Right atrium auricular region (tissue), 2 donors: ENCODE data around the gene ZNF276. TPM values are rescaled to one million over a fixed set of nuclear protein-coding genes. Genes with fewer than 3 reads are reported as not detected.
"Not testable (repeated sequence)": the region's sequence is repeated elsewhere in the genome, so short reads cannot be mapped to it uniquely, and the experiment has no call there.

Experiments
- DNase-seq: peaks from one replicate; pipeline ENCODE4 v3.0.0-alpha.2; 2019; ENCODE audit warnings: low spot score
- H3K27ac ChIP-seq, 2 donors: fragments of 200-600 bp; sonication (generic); 1 replicate in 1 of 2; 2 replicates in 1 of 2; pipeline ENCODE4 v1.5.1; 2016 to 2019
- H3K27me3 ChIP-seq, 2 donors: fragments of 200-600 bp; sonication (generic); one replicate each; pipeline versions ENCODE4 v1.5.1 to v1.6.0; 2017 to 2019
- H3K36me3 ChIP-seq: fragments of 200-600 bp; sonication (generic); one replicate; pipeline ENCODE4 v1.5.1; 2016
- H3K4me1 ChIP-seq, 2 donors: fragments of 200-600 bp; sonication (generic); one replicate each; pipeline versions ENCODE4 v1.5.1 to v1.6.0; 2017 to 2019
- H3K4me3 ChIP-seq, 2 donors: fragments of 200-600 bp; sonication (generic); 1 replicate in 1 of 2; 2 replicates in 1 of 2; pipeline ENCODE4 v1.5.1; 2017 to 2019; ENCODE audit warnings: mild to moderate bottlenecking in 1 of 2, moderate library complexity in 1 of 2
- H3K9me3 ChIP-seq, 2 donors: fragments of 200-600 bp; sonication (generic); one replicate each; pipeline ENCODE4 v1.5.1; 2019
- total RNA-seq, 2 donors: library from RNA; depleted of rRNA; stranded (reverse); fragments of >200 nt; gene quantifications; one replicate each; pipeline ENCODE4 v1.1.0, GENCODE V29; 2016
- TF ChIP-seq, protein P1 (sequence below), 2 donors: fragments of 200-600 bp; sonication (generic); IDR thresholded peaks; one replicate each; pipeline ENCODE4 v1.5.1; 2019; ENCODE audit warnings: antibody characterized with exemption in 2 of 2

Gene ZNF276
- total RNA-seq, 2 donors from 2014 or later: 10.0 to 11.1 TPM

DNA sequence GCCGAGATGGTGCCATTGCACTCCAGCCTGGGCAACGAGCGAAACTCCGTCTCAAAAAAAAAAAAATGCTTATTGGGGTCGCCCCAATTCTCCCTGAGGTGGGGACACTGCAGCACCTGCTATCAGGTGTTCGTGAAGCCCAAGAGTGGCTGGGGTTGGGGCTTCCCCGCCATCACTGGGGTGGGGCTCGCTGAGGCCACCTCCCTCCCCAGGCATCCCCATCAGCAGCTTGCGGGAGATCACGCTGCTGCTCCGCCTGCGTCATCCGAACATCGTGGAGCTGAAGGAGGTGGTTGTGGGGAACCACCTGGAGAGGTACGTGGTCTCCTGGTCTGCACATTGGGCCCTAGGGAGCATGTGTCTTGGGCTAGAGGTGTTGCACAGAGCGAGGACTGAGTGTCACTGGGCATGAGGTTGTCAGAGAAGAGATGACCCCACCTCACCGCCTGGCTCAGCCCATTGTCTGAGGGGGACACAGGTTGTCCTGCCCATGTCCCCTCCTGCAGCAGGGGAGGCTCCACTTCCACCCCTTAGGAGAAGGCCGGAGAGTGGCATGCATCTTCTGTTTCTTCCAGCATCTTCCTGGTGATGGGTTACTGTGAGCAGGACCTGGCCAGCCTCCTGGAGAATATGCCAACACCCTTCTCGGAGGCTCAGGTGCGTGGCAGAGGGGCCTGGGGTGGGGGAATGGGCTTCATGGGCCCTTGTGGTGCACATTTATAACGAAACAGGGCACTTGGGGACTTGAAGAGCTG, 29.9 kb upstream of the ZNF276 start:
- no peak overlapping the region for H3K4me3 ChIP-seq
- no peak for DNase-seq
- TF ChIP-seq, protein P1, sequence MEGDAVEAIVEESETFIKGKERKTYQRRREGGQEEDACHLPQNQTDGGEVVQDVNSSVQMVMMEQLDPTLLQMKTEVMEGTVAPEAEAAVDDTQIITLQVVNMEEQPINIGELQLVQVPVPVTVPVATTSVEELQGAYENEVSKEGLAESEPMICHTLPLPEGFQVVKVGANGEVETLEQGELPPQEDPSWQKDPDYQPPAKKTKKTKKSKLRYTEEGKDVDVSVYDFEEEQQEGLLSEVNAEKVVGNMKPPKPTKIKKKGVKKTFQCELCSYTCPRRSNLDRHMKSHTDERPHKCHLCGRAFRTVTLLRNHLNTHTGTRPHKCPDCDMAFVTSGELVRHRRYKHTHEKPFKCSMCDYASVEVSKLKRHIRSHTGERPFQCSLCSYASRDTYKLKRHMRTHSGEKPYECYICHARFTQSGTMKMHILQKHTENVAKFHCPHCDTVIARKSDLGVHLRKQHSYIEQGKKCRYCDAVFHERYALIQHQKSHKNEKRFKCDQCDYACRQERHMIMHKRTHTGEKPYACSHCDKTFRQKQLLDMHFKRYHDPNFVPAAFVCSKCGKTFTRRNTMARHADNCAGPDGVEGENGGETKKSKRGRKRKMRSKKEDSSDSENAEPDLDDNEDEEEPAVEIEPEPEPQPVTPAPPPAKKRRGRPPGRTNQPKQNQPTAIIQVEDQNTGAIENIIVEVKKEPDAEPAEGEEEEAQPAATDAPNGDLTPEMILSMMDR (IDR thresholded peaks at IDR 0.05): no peak
- H3K9me3 ChIP-seq: no peaks in the 10 kb centered on the region
- peaks cover 0 to 8% of the 10 kb centered on the region in 2 donors for H3K4me1 ChIP-seq
- H3K27me3 ChIP-seq: no peaks in the 10 kb centered on the region
- H3K36me3 ChIP-seq: peaks cover 23% of the 10 kb centered on the region
- H3K27ac ChIP-seq: no peak overlapping the region

DNA sequence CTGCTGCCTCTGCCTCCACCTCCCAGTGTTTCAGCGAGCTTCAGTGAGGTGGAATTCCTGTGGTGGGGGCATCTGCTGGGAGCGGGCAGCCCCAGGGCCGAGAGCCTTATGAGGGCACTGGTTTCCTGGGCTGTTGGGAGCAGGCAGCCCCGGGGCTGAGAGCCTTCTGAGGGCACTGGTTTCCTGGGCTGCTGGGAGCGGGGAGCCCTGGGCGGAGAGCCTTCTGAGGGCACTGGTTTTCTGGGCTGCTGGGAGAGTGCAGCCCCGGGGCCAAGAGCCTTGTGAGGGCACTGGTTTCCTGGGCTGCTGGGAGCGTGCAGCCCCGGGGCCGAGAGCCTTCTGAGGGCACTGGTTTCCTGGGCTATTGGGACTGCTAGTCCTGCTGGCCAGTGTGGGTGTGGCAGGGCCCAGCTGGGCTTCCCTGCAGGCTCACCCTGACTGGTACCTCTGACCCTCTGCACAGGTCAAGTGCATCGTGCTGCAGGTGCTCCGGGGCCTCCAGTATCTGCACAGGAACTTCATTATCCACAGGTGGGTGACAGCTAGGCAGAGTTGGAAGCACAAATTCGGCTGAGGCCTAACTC, 29.3 kb upstream of the ZNF276 start:
- DNase-seq: no peak
- Histone ChIP-seq H3K36me3 (peaks cover 23% of the 10 kb centered on the region), H3K27ac (no peak overlapping the region), H3K4me3 (no peak overlapping the region), H3K9me3 (no peaks in the 10 kb centered on the region), H3K27me3 (no peaks in the 10 kb centered on the region), H3K4me1 (peaks cover 0 to 8% of the 10 kb centered on the region in 2 donors)
- TF ChIP-seq, protein P1 (IDR thresholded peaks at IDR 0.05): no peak

DNA sequence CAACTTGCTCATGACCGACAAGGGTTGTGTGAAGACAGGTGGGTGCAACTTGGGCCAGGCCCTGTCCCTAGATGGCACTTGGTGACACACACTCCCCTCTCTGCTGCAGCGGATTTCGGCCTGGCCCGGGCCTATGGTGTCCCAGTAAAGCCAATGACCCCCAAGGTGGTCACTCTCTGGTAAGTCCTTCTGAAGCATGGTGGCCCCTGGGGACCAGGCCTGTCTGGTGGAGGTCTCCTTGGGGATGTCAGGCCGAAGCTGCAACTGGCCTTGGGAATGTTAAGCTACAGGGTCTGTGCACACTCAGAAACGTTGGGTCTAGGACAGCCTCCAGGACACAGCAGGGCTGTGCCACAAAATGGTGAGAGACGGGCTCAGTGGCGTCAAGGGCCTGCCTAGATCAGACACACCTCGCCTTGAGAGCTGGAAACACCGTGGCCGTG, 28.0 kb upstream of the ZNF276 start:
- Histone ChIP-seq H3K4me3 (no peak overlapping the region), H3K27ac (no peak overlapping the region), H3K9me3 (no peaks in the 10 kb centered on the region), H3K36me3 (peaks cover 23% of the 10 kb centered on the region), H3K27me3 (no peaks in the 10 kb centered on the region), H3K4me1 (no peaks in the 10 kb centered on the region)
- DNase-seq: no peak
- TF ChIP-seq, protein P1 (IDR thresholded peaks at IDR 0.05): no peak

DNA sequence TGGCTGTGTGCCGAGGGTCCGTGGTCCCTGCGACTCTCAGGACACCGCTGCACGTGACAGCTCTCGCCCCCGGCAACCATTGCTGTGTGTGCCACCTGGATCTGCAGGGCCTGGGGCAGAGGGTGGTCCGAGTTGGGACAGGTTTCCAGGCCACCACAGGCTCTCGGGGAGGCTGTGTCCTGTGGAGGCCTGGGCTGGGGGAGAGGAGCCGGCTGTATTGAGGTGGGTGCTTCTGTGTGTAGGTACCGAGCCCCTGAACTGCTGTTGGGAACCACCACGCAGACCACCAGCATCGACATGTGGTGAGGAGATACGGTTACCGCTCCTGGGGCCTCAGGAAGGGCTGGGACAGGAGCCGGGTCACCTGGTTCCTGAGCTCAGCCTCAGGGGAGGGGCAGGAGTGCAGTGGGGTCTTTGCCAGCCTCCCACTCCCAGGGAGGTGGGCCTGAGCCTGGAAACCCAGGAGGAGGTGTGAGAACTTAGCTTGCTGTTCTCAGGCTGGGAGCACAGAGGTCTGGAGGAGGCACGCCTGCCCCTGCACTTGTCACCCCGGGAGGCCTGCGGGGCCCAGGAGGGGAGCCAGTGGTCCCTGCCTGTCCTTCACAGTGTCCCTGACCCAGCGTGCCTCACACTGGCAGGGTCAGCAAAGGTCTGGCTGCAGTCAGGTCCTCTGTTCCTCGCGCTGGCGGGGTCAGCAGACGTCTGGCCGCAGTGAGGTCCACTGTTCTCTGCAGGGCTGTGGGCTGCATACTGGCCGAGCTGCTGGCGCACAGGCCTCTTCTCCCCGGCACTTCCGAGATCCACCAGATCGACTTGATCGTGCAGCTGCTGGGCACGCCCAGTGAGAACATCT, 27.2 kb upstream of the ZNF276 start:
- no peaks in the 10 kb centered on the region for H3K9me3 ChIP-seq
- H3K27me3 ChIP-seq: no peaks in the 10 kb centered on the region
- no peak overlapping the region for H3K4me3 ChIP-seq
- H3K36me3 ChIP-seq: peaks cover 23% of the 10 kb centered on the region
- H3K27ac ChIP-seq: no peak overlapping the region
- TF ChIP-seq, protein P1 (IDR thresholded peaks at IDR 0.05): no peak
- no peaks in the 10 kb centered on the region for H3K4me1 ChIP-seq
- no peak for DNase-seq

DNA sequence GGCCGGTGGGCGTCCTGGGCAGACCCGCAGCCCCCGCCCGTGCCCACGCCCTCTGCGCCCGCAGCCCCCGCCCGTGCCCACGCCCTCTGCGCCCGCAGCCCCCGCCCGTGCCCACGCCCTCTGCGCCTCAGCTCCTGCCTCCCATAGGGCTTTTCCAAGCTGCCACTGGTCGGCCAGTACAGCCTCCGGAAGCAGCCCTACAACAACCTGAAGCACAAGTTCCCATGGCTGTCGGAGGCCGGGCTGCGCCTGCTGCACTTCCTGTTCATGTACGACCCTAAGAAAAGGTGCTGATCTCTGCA, 26.6 kb upstream of the ZNF276 start:
- not testable (repeated sequence) for H3K9me3 ChIP-seq, H3K4me3 ChIP-seq, H3K4me1 ChIP-seq, DNase-seq, H3K27me3 ChIP-seq, H3K27ac ChIP-seq
- peaks cover 23% of the 10 kb centered on the region for H3K36me3 ChIP-seq
